ENCODE data around the gene ATP6V1E1. TPM values are rescaled to one million over a fixed set of nuclear protein-coding genes. Genes with fewer than 3 reads are reported as not detected.

The ATP6V1E1 gene
- 81.5 and 91.9 TPM in 2 replicates for total RNA-seq (2014; rRNA removed; shearing (Covaris generic))

DNA sequence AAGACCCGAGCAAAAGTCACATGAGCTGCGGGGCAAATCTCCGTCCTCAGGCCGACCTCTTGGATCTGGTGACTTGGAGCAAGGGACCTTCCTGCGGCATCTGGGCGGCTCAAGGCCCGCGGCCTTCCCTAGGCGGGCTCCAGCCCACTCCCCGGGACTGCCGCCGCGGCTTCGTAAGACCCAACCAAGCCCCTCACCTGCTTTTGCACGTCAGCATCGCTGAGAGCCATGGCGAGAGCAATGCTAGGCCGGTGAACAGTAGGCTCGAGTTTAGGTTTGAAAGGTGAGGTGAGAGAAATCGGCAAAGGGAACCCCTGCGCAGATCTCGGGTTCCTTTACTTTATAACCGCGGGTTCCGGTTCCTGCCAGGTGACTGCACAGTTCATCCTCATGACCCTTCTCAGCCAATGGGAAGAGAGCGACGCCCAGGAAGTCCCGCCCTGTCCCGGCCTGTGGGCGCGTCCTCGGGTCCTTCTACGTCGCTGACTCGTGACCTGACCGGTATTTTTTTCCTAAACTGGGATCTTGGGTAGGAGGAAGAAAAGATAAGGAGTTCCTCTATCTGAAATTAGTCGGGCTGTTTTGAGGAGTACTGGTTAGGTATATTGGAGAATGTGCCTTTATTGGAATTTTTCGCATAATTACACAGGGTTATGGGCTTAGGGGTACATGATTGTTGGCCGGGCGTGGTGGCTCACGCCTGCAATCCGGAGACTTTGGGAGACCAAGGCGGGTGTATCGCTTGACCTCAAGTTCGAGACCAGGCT is at the start of gene ATP6V1E1:
ATP6V1E1 (minus strand) TSS at position 344 of the 767 bp plus-strand sequence; CDS start at position 230, 114 bp downstream.

DNA sequence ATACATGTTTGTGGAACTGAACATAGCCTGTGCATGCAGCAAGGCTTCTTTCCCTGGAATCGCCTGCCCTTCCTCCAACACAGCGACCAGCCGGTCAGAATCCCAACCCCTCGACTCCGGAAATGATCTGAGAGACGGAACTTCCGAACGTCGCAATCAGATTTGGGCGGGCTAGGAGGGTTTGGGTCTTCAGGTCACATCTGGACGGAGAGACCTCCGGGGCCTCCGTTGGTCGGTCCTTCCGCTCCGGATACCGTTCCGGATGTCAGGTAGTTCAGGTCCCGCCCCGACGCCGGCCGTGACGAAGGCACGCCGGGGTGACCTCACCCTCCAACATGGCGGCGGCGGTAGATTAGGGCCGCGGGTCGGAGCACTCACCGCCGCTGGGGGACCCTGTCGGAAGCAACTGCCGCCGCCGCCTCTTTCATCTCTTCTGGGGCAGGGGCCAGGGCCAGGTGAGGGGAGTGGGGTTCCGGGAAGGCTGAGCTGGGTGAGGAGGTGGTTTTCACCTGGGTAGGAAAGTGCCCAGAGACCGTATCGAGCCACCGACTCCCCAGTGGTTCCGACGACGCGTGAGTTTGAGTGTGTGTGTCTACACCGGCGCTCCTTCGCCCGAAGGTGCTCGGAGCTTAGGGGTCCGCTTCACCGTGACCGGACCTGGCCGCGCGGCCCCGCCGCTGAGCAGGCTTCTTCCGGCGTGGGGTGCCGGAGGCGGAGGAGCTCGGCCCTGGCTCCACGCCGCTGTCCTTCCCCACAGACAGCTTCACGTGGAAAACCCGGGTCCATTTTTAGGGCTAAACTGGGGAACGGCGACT is 10.1 kb upstream of the ATP6V1E1 start, which contains the start of gene BCL2L13:
BCL2L13 (plus strand) TSS at position 326 of the 815 bp plus-strand sequence. CDS start 16,955 bp downstream, outside the sequence.

DNA sequence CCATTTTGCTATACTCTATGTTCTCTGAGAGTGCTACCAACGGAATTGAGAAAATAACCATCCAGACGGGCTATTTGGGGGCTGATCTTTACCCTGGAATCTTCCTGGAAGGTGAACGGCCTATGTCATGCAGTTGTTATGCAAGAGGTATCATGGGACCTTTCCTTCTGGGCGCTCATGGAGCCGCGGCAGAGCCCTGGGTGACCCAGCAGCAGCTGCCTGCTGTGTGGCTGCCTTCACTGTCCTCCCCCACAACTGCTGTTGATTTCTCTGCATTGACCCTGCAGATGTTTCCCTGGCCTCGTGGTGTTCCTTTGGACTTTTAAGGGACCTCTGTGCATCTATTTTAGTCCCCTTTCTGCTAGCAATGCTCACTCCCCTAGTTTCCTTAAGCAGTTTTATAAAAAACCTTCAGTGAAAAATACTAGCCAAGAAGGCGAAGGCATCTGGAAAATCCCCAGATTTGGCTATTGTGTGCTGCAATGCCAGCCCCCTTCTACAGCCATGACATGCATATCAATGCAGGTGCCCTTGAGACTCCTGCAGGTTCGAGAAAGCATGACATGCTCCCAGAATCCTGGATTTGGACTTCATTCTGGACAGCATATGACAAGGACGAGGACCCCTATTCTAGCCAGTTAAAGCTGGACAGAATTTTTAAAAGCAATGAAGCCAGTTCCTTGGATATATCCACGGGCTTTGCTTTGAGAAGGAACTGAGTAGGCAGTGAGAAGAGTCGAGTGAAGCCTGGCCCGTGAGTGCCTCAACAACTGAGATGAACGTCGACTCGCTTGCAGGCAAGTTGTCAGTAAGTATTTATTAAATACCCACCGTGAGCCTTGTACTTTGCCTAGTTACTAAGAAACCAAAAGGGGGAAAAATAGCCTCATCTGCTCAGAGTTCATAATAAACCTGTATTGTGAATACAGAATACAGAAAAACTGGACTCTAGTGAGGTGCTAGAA is 65.4 kb downstream of the ATP6V1E1 start, which contains the start of gene SLC25A18:
SLC25A18 (plus strand) TSS at position 593 of the 965 bp plus-strand sequence. CDS start 16,447 bp downstream, outside the sequence.

Other genes with a start within 250 kb of the ATP6V1E1 start
- 0.21 TPM in 1 of 2 replicates, not detected in the other for gene SLC25A18, start 65.3 kb downstream of the ATP6V1E1 start, total RNA-seq (2014; rRNA removed; shearing (Covaris generic))
- gene BCL2L13, start 10.0 kb upstream of the ATP6V1E1 start, total RNA-seq (2014; rRNA removed; shearing (Covaris generic)), result 36.1 and 55.6 TPM in 2 replicates
- gene BID, start 145.7 kb upstream of the ATP6V1E1 start, total RNA-seq (2014; rRNA removed; shearing (Covaris generic)), result 71.7 and 84.3 TPM in 2 replicates

All from A375 (cell line).